HepG2 (cell line): ENCODE data around the gene ZNF213. TPM values are rescaled to one million over a fixed set of nuclear protein-coding genes. Genes with fewer than 3 reads are reported as not detected.
A peak's percentile ranks its signal among the peaks of the same experiment; 100 is the strongest.

Experiments
- AFF4 ChIP-seq: sonication (generic); formaldehyde crosslinking; IDR thresholded peaks from 2 replicates; pipeline ENCODE4 v1.4.0; 2020; ENCODE audit warnings: missing genetic modification reagents
- ARID2 ChIP-seq: sonication (generic); formaldehyde crosslinking; IDR thresholded peaks from 2 replicates; pipeline ENCODE4 v1.8.1; 2022; ENCODE audit warnings: mild to moderate bottlenecking, missing genetic modification reagents, borderline replicate concordance
- ARNT ChIP-seq: fragments of 450-650 bp; IDR thresholded peaks from 2 replicates; pipeline ENCODE4 v1.6.1; 2017
- BCL6 ChIP-seq: IDR thresholded peaks from 2 replicates; pipeline ENCODE4 v1.6.1; 2016; ENCODE audit warnings: missing genetic modification reagents, missing compliant biosample characterization
- ELF4 ChIP-seq: sonication (generic); formaldehyde crosslinking; IDR thresholded peaks from 2 replicates; pipeline ENCODE4 v1.5.0; 2020; ENCODE audit warnings: missing genetic modification reagents, mild to moderate bottlenecking, moderate library complexity, borderline replicate concordance
- JUNB ChIP-seq: sonication (generic); formaldehyde crosslinking; IDR thresholded peaks from 2 replicates; pipeline ENCODE4 v1.8.0; 2022; ENCODE audit warnings: missing genetic modification reagents, mild to moderate bottlenecking, borderline replicate concordance
- KAT7 ChIP-seq: IDR thresholded peaks from 2 replicates; pipeline ENCODE4 v1.6.1; 2018; ENCODE audit warnings: borderline replicate concordance, missing compliant biosample characterization
- MIER2 ChIP-seq: IDR thresholded peaks from 2 replicates; pipeline ENCODE4 v1.6.1; 2016; ENCODE audit warnings: missing biosample characterization, missing genetic modification reagents
- MIXL1 ChIP-seq: IDR thresholded peaks from 2 replicates; pipeline ENCODE4 v1.6.1; 2016
- NR3C1 ChIP-seq: sonication (generic); formaldehyde crosslinking; IDR thresholded peaks from 2 replicates; pipeline ENCODE4 v1.4.0; 2020; ENCODE audit warnings: missing genetic modification reagents
- SATB2 ChIP-seq: sonication (generic); formaldehyde crosslinking; IDR thresholded peaks from 2 replicates; pipeline ENCODE4 v1.5.0; 2020; ENCODE audit warnings: missing genetic modification reagents
- SMARCE1 ChIP-seq: fragments of 450-650 bp; IDR thresholded peaks from 2 replicates; pipeline ENCODE4 v1.6.1; 2017; ENCODE audit warnings: borderline replicate concordance
- STAT5B ChIP-seq: sonication (generic); formaldehyde crosslinking; IDR thresholded peaks from 2 replicates; pipeline ENCODE4 v1.4.0; 2020; ENCODE audit warnings: missing genetic modification reagents
- SYNCRIP ChIP-seq: fragments of 200-400 bp; formaldehyde crosslinking; IDR thresholded peaks from 2 replicates; pipeline ENCODE4 v1.6.1; 2018; ENCODE audit warnings: mild to moderate bottlenecking, low read depth, low read length; ENCODE audit not compliant: insufficient read depth
- ZBTB4 ChIP-seq: sonication (generic); formaldehyde crosslinking; IDR thresholded peaks from 2 replicates; pipeline ENCODE4 v1.4.0; 2020; ENCODE audit warnings: missing genetic modification reagents, mild to moderate bottlenecking, borderline replicate concordance
- ZNF3 ChIP-seq: IDR thresholded peaks from 2 replicates; pipeline ENCODE4 v1.7.0; 2017; ENCODE audit warnings: inconsistent platforms
- ZNF678 ChIP-seq: sonication (generic); formaldehyde crosslinking; IDR thresholded peaks from 2 replicates; pipeline ENCODE4 v1.4.0; 2020; ENCODE audit warnings: mild to moderate bottlenecking, missing genetic modification reagents
- polyA plus RNA-seq, 8 experiments: library from polyadenylated mRNA; depleted of rRNA in 3 of 8; stranded (reverse) in 7 of 8; unstranded in 1 of 8; fragments of >200 nt; fragmentation: Illumina TruSeq in 4 of 8; extraction: Trizol in 4 of 8; gene quantifications; 2 replicates each; pipeline versions ENCODE4 v1.2.1 to v1.2.3, GENCODE V29; 2011 to 2016; ENCODE audit warnings: low read depth in 4 of 8, missing spikeins in 1 of 8, mixed read lengths in 1 of 8; ENCODE audit not compliant: insufficient read depth in 1 of 8
- total RNA-seq, 5 experiments: library from RNA; depleted of rRNA; stranded (reverse); fragments of >200 nt; fragmentation: Illumina TruSeq; extraction: Trizol; gene quantifications; 2 replicates each; pipeline ENCODE4 v1.2.3, GENCODE V29; 2016; ENCODE audit warnings: low read depth in 1 of 5
- TF ChIP-seq, protein P1 (sequence below): sonication (generic); formaldehyde crosslinking; IDR thresholded peaks from 2 replicates; pipeline ENCODE4 v1.4.0; 2020; ENCODE audit warnings: missing genetic modification reagents, borderline replicate concordance
- TF ChIP-seq, protein P2 (sequence below): sonication (generic); formaldehyde crosslinking; IDR thresholded peaks from 2 replicates; pipeline ENCODE4 v1.5.1; 2020; ENCODE audit warnings: mild to moderate bottlenecking, missing genetic modification reagents, borderline replicate concordance

The ZNF213 gene
- total and polyA plus RNA-seq, 2 of the 13 experiments (the other 11 are each of a cell fraction or from before 2014, with no cell fraction given) = 0.59 to 0.97 TPM

DNA sequence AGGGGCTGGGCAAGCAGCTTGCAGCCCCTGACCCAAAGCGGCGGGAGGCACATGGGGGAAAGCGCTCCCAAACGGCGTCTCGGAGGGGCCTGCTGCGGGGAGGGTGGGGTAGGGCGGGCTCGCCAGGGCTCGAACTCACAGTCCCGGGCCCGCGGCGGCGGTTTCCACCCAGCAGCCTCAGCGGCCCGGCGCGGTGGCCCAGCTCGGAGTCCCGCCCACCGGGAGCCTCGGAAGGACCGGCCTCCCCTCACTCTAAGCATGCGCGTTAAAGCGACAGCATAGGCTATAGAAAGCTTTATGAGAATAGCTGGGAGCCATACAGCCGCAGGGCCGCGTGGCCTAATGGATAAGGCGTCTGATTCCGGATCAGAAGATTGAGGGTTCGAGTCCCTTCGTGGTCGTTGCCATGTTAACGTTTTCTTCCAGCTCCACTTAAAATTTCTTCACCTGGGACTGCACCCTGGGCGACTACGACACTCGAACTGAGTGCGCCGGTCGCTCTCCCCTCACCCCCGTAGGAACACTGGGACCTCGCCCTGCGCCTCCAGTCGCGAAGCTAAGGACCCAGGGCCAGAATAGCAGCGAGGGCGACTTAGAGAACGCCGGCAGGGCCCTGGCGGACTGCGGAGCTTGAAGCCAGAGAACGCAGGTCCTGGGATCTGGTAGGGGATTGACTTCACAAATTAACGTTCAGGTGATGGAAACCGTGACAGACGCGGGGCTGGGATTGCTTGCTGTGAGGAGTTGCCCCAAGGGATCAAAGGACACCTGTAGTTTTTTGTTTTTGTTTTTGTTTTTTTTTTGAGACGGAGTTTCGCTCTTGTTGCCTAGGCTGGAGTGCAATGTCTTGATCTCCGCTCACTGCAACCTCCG, 15.8 kb downstream of the ZNF213 start (continued):
- TF ChIP-seq SYNCRIP (no peak), NR3C1 (CRISPR knock-in tag) (no peak), BCL6 (CRISPR knock-in tag) (peak; percentile 99), STAT5B (CRISPR knock-in tag) (0 out of 2 replicates have a peak, but pooled peaks have one; percentile 62), ZNF3 (CRISPR knock-in tag) (no peak), ELF4 (CRISPR knock-in tag) (no peak), JUNB (CRISPR knock-in tag) (no peak), MIER2 (no peak), ZBTB4 (CRISPR knock-in tag) (no peak), ARID2 (CRISPR knock-in tag) (no peak), KAT7 (CRISPR knock-in tag) (peak; percentile 68; the same call in 1 of the 2 replicates), SATB2 (CRISPR knock-in tag) (no peak), ARNT (no peak), SMARCE1 (no peak), ZNF678 (CRISPR knock-in tag) (no peak), AFF4 (CRISPR knock-in tag) (no peak), MIXL1 (CRISPR knock-in tag) (peak; percentile 92)
- TF ChIP-seq, protein P1, sequence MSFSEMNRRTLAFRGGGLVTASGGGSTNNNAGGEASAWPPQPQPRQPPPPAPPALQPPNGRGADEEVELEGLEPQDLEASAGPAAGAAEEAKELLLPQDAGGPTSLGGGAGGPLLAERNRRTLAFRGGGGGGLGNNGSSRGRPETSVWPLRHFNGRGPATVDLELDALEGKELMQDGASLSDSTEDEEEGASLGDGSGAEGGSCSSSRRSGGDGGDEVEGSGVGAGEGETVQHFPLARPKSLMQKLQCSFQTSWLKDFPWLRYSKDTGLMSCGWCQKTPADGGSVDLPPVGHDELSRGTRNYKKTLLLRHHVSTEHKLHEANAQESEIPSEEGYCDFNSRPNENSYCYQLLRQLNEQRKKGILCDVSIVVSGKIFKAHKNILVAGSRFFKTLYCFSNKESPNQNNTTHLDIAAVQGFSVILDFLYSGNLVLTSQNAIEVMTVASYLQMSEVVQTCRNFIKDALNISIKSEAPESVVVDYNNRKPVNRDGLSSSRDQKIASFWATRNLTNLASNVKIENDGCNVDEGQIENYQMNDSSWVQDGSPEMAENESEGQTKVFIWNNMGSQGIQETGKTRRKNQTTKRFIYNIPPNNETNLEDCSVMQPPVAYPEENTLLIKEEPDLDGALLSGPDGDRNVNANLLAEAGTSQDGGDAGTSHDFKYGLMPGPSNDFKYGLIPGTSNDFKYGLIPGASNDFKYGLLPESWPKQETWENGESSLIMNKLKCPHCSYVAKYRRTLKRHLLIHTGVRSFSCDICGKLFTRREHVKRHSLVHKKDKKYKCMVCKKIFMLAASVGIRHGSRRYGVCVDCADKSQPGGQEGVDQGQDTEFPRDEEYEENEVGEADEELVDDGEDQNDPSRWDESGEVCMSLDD (CRISPR knock-in tag) = no peak; the same call in 1 of the 2 replicates
- TF ChIP-seq, protein P2, sequence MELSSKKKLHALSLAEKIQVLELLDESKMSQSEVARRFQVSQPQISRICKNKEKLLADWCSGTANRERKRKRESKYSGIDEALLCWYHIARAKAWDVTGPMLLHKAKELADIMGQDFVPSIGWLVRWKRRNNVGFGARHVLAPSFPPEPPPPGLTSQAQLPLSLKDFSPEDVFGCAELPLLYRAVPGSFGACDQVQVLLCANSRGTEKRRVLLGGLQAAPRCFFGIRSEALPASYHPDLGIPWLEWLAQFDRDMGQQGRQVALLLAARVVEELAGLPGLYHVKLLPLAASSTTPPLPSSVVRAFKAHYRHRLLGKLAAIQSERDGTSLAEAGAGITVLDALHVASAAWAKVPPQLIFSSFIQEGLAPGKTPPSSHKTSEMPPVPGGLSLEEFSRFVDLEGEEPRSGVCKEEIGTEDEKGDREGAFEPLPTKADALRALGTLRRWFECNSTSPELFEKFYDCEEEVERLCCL (CRISPR knock-in tag) = no peak
